Limb (tissue), 2 donors: Measurements from ENCODE around the gene CUX1.
"Not testable (repeated sequence)": the region's sequence is repeated elsewhere in the genome, so short reads cannot be mapped to it uniquely, and the experiment has no call there.

Source experiments
- DNase-seq, 2 donors: peaks; one replicate each; pipeline ENCODE4 v3.0.0-alpha.2; 2016; ENCODE audit errors: extremely low spot score in 2 of 2

CUX1 gene

GRCh38 chr7:102303669-102304422 lies 486.4 kb downstream of the CUX1 start:
- peak; percentile 69 to 74 for DNase-seq

GRCh38 chr7:102304668-102305067 lies 487.2 kb downstream of the CUX1 start:
- no peak for DNase-seq

GRCh38 chr7:102305414-102306268 lies 488.2 kb downstream of the CUX1 start:
- no peak for DNase-seq

GRCh38 chr7:102306916-102307677 lies 489.7 kb downstream of the CUX1 start:
- DNase-seq: peak in 1 of 2 donors; percentile 51

- DNase-seq: peak in 1 of 2 donors; percentile 40
These were observed 493.0 kb downstream of the CUX1 start for GRCh38 chr7:102310414-102310815.

- no peak for DNase-seq
These were observed 494.9 kb downstream of the CUX1 start for GRCh38 chr7:102312317-102312716.

GRCh38 chr7:102313997-102314780 lies 496.8 kb downstream of the CUX1 start:
- no peak for DNase-seq

- DNase-seq: no peak
These were observed 500.0 kb downstream of the CUX1 start for GRCh38 chr7:102317231-102318059.

- no peak for DNase-seq
These were observed 501.1 kb downstream of the CUX1 start for GRCh38 chr7:102318482-102318971.

GRCh38 chr7:102319671-102320070 lies 502.2 kb downstream of the CUX1 start:
- no peak for DNase-seq

GRCh38 chr7:102320181-102320580 lies 502.8 kb downstream of the CUX1 start:
- no peak for DNase-seq

- DNase-seq: no peak
These were observed 503.4 kb downstream of the CUX1 start for GRCh38 chr7:102320601-102321350.

- peak in 1 of 2 donors; percentile 58 for DNase-seq
These were observed 504.1 kb downstream of the CUX1 start for GRCh38 chr7:102321351-102322201.

GRCh38 chr7:102322202-102322715 lies 504.8 kb downstream of the CUX1 start:
- no peak for DNase-seq

GRCh38 chr7:102323914-102324195 lies 506.4 kb downstream of the CUX1 start:
- DNase-seq: no peak

- DNase-seq: not testable (repeated sequence)
These were observed 507.7 kb downstream of the CUX1 start for GRCh38 chr7:102325106-102325505.

GRCh38 chr7:102326157-102326889 lies 508.9 kb downstream of the CUX1 start:
- DNase-seq: no peak

- not testable (repeated sequence) for DNase-seq
These were observed 509.8 kb downstream of the CUX1 start for GRCh38 chr7:102327183-102327582.
